ENCODE measurements around the gene SPINDOC. TPM values are rescaled to one million over a fixed set of nuclear protein-coding genes. Genes with fewer than 3 reads are reported as not detected.

SPINDOC gene
- total RNA-seq, 1 donor from 2014 or later, result 20.8 TPM

GRCh38 chr11:63845911-63846310 lies 32.7 kb downstream of the SPINDOC start:
- no peak for TF ChIP-seq CTCF (IDR thresholded peaks at IDR 0.05)
- no peak overlapping the region for H3K27ac Mint-ChIP-seq
- no peaks in the 10 kb centered on the region for H3K27me3 Mint-ChIP-seq
- CTCF ChIA-PET, result no interaction called here
- ATAC-seq (ENCODE audit: low read depth), result no peak
- no peaks in the 10 kb centered on the region for H3K9me3 Mint-ChIP-seq
- POLR2A ChIA-PET, result no interaction called here
- no peak overlapping the region for H3K4me3 Mint-ChIP-seq
- DNase-seq, result no peak
- peaks cover 76% of the 10 kb centered on the region for H3K4me1 Mint-ChIP-seq
- H3K36me3 Mint-ChIP-seq (ENCODE audit: low read depth), result peaks cover 66% of the 10 kb centered on the region
- intact Hi-C loops (cut with micrococcal nuclease), result no loop called here

GRCh38 chr11:63846897-63847296 lies 33.6 kb downstream of the SPINDOC start:
- ChIA-PET CTCF (interaction anchor here (1.7 kb wide), 1 partner anchor 99 kb away, joined by 4 read pairs; no protein-coding TSS in a partner anchor), POLR2A (no interaction called here)
- H3K4me3 Mint-ChIP-seq, result no peak overlapping the region
- no peak for TF ChIP-seq CTCF (IDR thresholded peaks at IDR 0.05)
- no peak overlapping the region for H3K27ac Mint-ChIP-seq
- no peaks in the 10 kb centered on the region for H3K9me3 Mint-ChIP-seq
- intact Hi-C loops (cut with micrococcal nuclease), result no loop called here
- no peak for DNase-seq
- no peaks in the 10 kb centered on the region for H3K27me3 Mint-ChIP-seq
- ATAC-seq (ENCODE audit: low read depth), result no peak
- peaks cover 72% of the 10 kb centered on the region for H3K36me3 Mint-ChIP-seq (ENCODE audit: low read depth)
- H3K4me1 Mint-ChIP-seq, result peaks cover 76% of the 10 kb centered on the region

GRCh38 chr11:63847363-63847762 lies 34.1 kb downstream of the SPINDOC start:
- CTCF ChIA-PET, result interaction anchor here (1.3 to 1.7 kb wide), 2 partner anchors 15 to 98 kb away, joined by 3 to 4 read pairs; no protein-coding TSS in a partner anchor
- H3K4me3 Mint-ChIP-seq, result no peak overlapping the region
- H3K9me3 Mint-ChIP-seq, result no peaks in the 10 kb centered on the region
- intact Hi-C loops (cut with micrococcal nuclease), result no loop called here
- H3K27ac Mint-ChIP-seq, result no peak overlapping the region
- POLR2A ChIA-PET, result no interaction called here
- ATAC-seq (ENCODE audit: low read depth), result no peak
- peaks cover 68% of the 10 kb centered on the region for H3K36me3 Mint-ChIP-seq (ENCODE audit: low read depth)
- no peak for DNase-seq
- H3K4me1 Mint-ChIP-seq, result peaks cover 75% of the 10 kb centered on the region
- no peaks in the 10 kb centered on the region for H3K27me3 Mint-ChIP-seq
- TF ChIP-seq CTCF (IDR thresholded peaks at IDR 0.05), result no peak

- ChIA-PET POLR2A (interaction anchor here (1.0 kb wide), 1 partner anchor 11 kb away, joined by 3 read pairs; the partner anchor contains the start of gene MARK2), CTCF (no interaction called here)
- Mint-ChIP-seq H3K36me3 (ENCODE audit: low read depth) (peaks cover 62% of the 10 kb centered on the region), H3K4me1 (peaks cover 57% of the 10 kb centered on the region), H3K9me3 (no peaks in the 10 kb centered on the region), H3K4me3 (no peak overlapping the region), H3K27ac (no peak overlapping the region), H3K27me3 (no peaks in the 10 kb centered on the region)
- intact Hi-C loops (cut with micrococcal nuclease), result no loop called here
- no peak for TF ChIP-seq CTCF (IDR thresholded peaks at IDR 0.05)
- DNase-seq, result no peak
- no peak for ATAC-seq (ENCODE audit: low read depth)
Observed at GRCh38 chr11:63849691-63850090, 36.4 kb downstream of the SPINDOC start.

GRCh38 chr11:63850920-63851319 lies 37.7 kb downstream of the SPINDOC start:
- ChIA-PET CTCF (no interaction called here), POLR2A (interaction anchor here (1.0 kb wide), 1 partner anchor 12 kb away, joined by 3 read pairs; the partner anchor contains the start of gene MARK2)
- Mint-ChIP-seq H3K9me3 (no peaks in the 10 kb centered on the region), H3K27me3 (no peaks in the 10 kb centered on the region), H3K4me1 (peaks cover 46% of the 10 kb centered on the region), H3K27ac (peak overlapping the region; percentile 67), H3K36me3 (ENCODE audit: low read depth) (peaks cover 61% of the 10 kb centered on the region), H3K4me3 (peak overlapping the region; percentile 5)
- no peak for ATAC-seq (ENCODE audit: low read depth)
- no peak for TF ChIP-seq CTCF (IDR thresholded peaks at IDR 0.05)
- intact Hi-C loops (cut with micrococcal nuclease), result no loop called here
- DNase-seq, result no peak
